HG03095 (cell line): ENCODE measurements around the gene HIP1R.

Source experiments
- ATAC-seq: cut with Tn5 transposase; IDR thresholded peaks from one replicate; pipeline ENCODE4 v1.9.1; 2021; ENCODE audit warnings: moderate library complexity; ENCODE audit not compliant: unreplicated experiment

HIP1R gene

DNA sequence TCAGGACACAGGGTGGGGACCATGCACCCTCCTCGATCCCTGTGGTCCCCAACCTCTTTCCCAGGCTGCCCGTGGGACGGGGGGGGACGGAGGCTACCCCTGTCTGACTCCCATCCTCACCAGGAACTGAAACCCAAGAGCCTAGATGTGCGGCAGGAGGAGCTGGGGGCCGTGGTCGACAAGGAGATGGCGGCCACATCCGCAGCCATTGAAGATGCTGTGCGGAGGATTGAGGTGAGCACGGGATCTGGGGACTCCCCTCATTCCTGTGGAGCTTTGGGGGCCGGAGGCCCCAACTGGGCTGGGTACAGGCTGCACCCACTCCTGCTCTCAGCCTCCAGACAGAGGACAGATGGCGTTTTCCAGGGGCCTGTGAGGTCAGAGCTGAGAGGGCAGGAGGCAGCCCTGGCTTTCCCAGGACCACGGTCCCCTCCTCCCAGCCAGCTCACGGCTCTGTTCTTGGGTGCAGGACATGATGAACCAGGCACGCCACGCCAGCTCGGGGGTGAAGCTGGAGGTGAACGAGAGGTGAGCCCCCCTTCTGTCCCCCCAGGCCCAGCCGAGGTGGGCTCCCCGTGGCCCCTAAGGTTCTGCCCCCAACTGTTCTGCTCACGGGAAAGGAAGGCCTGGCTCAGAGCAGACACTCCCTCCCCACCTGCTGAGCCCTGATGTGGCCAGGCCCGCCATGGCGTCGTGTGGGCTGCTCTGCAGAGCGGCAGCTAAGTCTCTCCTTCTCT is 24.2 kb downstream of the HIP1R start:
- no peak for ATAC-seq

DNA sequence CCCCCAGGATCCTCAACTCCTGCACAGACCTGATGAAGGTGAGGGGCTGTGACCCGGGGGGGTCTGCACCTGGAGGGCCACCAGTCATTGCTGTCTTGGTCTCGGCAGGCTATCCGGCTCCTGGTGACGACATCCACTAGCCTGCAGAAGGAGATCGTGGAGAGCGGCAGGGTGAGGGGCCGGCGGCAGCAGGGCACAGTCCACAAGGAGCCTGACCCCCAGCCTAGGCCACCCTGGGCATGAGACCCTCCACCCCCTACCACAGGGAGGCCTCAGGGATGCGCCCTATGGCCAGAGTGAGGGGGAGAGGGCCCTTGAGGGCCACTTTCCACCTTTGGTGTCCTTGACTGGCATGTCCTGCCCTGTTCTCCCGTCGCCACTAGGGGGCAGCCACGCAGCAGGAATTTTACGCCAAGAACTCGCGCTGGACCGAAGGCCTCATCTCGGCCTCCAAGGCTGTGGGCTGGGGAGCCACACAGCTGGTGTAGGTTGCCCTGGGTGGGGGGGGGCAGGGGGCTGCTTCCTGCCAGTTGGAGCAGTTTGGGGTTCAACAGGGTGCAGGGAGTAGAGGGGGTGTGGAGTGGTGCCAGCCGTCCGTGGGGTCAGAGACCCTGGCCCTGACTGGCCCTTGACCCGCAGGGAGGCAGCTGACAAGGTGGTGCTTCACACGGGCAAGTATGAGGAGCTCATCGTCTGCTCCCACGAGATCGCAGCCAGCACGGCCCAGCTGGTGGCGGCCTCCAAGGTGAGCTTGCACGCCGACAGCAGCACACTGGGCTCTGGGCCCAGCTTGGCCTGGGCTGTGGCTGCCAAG is 25.0 kb downstream of the HIP1R start:
- no peak for ATAC-seq

DNA sequence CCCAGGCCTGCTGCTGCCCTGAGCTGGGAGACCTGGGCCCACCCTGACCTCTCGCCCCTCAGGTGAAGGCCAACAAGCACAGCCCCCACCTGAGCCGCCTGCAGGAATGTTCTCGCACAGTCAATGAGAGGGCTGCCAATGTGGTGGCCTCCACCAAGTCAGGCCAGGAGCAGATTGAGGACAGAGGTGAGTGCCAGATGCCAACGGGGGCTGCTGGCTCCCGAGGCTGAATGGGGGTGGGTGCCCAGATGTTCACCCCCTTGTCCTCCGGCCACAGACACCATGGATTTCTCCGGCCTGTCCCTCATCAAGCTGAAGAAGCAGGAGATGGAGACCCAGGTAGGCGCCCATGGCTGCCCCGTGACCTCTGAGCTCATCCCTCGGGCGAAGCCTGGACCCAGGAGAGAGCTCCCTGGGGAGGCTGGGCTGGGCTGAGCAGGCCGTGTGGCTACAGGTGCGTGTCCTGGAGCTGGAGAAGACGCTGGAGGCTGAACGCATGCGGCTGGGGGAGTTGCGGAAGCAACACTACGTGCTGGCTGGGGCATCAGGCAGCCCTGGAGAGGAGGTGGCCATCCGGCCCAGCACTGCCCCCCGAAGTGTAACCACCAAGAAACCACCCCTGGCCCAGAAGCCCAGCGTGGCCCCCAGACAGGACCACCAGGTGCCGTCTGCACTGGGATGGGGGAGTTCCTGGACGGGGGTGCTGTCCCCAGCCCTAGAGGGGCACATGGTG is 25.8 kb downstream of the HIP1R start:
- no peak for ATAC-seq

DNA sequence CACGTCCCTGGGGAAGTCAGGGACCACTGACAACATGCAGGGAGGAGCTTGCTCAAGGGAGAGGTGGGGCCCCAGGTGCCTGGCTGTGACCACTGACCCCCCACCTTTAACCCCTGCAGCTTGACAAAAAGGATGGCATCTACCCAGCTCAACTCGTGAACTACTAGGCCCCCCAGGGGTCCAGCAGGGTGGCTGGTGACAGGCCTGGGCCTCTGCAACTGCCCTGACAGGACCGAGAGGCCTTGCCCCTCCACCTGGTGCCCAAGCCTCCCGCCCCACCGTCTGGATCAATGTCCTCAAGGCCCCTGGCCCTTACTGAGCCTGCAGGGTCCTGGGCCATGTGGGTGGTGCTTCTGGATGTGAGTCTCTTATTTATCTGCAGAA is 26.3 kb downstream of the HIP1R start:
- ATAC-seq = no peak

DNA sequence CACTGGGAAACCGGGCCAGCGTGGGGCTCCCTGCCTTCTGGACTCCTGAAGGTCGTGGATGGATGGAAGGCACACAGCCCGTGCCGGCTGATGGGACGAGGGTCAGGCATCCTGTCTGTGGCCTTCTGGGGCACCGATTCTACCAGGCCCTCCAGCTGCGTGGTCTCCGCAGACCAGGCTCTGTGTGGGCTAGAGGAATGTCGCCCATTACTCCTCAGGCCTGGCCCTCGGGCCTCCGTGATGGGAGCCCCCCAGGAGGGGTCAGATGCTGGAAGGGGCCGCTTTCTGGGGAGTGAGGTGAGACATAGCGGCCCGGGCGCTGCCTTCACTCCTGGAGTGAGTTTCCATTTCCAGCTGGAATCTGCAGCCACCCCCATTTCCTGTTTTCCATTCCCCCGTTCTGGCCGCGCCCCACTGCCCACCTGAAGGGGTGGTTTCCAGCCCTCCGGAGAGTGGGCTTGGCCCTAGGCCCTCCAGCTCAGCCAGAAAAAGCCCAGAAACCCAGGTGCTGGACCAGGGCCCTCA is 26.9 kb downstream of the HIP1R start:
- ATAC-seq = no peak

DNA sequence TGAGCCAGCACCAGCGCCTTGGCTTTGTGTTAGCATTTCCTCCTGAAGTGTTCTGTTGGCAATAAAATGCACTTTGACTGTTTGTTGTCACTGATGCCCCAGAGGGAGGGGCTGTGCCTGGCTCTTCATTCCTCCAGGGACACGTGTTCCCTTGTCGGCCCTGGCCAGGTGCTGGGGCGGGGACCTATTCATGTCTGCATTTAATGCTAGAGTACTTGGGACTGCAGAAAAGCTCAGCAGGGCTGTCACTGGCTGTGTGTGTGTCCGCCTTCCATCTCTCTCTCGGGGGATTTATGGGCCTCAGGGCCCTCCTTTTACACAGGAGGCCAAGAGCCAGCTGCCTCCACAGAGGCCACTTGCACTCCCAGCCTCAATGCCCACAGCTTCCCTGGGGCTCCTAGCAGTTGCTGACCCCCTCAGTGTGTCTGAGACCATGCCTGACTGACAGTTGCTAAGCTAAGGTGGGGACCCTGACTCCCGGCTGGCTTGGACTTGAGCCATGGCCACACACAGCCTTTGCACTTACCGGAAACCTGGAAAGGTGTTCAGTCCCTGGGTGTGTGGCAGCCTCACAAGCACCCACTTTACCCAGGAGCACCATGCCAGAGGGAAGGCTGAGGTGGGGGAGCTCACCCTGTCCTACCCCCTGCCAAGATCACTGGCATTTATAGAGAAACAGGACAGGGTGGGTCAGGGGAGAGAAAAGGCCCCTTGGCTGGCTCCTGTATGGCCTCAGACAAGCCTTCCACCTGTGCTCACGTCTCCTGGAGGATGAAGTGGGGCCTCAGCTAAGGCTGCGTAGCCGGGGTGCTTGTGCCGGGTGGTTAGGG is 27.8 kb downstream of the HIP1R start:
- no peak for ATAC-seq

DNA sequence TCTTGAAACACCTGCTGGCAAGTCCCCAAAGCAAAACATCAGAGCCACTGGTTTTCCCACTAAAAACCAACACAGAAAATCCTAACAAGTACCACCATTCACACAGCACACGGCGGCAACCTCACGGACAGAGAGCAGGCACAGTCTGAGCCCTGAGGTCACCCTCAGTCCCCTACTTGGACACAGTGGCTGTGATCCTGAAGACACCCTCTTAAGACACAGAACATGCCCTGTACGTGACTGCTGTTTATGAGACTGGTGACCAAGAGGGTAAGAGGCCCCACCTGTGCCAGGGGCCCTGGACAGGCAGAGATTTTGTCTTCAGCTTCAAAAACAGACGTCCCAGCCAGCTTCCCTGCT is 29.6 kb downstream of the HIP1R start:
- ATAC-seq = no peak

DNA sequence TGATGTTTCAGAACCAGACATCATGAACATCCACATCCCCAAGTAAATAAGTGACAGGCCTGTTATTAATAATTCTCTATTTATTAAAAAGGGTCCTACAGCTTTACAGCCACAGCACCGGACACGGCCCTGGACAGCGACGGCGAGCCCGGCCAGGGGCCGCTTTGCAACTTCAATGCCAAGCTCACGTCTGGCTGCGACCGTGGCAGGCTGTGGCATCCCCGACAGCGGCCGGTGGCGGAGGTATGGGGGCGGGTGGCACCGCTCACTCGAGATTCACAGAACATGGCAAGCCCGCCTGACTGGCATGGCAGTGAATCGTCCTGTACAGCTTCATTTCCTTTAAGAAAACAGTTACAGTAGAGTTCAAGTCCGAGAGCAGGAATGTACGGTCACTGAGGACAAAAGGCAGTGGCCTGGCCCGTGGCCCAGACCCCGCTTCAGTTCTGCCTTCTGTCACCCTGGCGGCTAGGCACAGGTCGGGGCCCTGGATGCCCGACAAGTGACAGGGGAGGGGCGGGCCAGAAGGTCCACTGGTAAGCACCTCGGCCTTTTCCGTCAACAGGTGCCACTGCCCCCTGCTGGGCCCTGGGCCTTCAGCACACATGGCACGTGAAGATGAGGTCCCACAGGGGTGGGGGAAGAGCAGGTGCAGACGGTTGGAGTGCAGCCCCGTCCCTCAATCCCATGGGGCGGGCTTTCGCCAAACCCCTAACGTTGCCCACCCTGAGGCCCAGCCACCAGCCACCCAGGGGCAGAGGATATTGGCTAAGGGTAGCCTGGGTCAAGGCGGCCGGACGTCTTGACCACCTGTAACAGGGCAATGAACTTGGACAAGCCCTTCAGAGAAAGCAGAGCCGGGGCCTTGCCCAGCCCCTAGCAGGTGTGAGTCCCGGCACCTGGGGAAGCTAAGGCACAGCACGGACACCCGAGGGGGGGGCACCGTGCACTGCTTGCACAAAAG is 30.3 kb downstream of the HIP1R start:
- no peak for ATAC-seq

DNA sequence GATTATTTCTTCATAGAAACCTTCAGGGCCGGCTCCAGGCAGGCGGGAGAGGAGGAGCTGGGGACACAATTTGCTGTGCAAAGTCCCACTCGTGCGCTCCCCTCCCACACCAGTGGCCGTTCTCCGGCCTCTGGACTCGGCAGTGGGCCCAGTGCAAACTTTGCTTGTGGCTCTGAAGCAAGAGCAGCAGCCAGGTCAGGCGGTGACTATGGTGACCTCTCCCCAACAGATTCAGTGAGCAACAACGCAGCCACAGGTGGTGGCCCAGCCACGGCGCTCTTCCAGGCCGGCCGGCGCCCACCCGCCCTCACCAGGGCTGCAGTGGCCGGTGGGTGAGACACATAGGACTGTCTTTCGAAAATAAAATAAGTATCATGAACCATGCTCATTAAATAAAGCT is 31.1 kb downstream of the HIP1R start:
- ATAC-seq = no peak

DNA sequence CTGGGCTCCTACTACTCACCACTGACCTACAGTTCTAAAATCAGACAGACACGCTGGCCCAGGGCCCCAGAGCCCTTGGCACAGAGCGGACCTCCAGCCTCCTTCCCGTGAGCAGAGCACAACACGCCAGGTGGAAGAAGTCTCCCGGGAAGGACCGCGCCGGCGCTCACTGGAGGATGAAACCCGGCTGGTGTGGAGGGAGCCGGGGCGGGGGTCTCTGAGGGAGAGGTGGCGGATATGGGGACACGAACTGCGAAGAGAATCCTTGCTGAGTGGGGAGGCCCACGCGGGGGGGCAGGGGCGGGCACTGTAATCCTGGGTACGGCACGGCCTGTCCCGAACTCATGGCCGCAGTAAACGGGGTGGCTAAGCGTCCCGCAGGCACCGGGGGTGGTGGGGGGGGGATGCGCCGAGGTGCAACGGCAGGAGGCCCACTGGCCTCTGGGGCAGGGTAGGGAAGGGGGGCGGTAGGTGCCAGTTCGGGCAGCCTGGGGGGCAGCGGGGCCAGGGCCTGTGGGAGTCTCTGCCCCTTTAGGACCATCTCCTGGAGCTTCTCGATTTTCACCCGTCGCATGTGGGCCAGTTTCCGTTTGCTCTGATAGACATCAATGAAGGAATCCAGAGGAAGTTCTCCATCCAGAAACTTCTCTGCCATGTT is 31.8 kb downstream of the HIP1R start:
- no peak for ATAC-seq

DNA sequence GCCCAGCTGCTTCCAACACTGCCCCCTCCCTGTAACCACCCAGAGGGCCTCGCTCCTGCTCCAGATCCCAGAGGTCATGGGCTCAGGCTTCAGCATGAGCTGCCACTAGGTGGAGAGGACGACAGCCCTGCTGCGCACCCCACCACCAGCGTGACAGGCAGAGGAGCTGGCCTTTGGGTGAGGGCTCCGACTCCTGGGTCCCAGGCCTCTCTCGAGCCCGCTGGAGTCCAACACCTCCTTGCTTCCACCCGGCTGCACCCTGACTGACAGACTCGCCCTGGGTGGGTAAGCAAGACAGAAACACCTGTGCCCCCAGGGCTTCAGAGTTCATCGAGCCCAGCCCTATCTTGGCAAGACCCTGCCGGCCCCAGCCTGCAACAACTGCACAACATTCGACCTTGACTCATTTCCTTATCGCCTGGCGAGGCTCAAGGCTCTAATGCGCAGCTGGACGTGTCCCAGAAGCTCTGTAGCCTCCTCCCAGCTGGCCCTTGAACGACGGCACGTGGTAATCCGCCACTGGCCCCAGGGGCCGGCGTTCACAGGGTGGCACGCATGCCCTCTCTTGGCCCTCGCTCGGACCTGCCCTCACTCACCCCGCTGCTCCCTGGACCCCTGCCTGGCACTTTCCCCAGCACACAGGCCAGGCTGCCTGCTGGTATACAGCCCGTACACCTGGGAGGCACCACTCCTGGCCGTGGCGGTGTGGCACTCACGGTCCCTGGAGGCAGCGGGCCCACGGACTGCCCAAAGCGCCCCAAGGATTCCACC is 32.6 kb downstream of the HIP1R start:
- ATAC-seq = no peak

DNA sequence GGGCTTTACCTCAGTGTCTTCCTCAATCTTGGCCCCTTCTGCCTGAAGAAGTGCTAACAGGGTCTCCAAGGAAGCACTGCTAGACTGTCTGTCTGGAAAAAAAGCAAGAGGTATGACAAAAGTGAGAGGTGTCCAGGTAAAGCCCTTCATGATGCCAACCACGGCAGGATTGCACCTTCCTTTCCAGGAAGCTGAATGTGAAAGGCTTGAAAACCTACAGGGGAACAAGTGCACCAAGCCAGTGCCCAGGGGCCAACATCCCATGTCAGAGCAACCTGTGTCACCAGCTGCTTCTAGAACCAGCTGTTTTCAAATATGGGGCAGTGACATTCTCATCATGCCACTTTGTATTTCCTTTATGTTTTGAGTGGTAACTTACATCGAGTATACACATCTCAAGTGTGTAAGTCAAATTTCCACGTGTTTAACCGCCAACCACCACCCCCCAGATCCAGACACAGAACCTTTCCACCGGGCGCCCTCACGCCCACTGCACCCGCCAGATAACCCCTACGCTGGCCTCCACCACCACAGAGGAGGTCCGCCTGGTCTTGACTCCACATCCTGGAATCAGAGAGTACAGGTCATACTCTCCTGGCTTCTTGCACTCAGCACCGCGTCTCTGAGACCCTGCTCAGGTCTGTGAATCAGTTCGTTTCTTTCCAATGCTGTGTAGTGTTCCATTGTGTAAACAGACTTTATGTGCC is 33.4 kb downstream of the HIP1R start:
- no peak for ATAC-seq

DNA sequence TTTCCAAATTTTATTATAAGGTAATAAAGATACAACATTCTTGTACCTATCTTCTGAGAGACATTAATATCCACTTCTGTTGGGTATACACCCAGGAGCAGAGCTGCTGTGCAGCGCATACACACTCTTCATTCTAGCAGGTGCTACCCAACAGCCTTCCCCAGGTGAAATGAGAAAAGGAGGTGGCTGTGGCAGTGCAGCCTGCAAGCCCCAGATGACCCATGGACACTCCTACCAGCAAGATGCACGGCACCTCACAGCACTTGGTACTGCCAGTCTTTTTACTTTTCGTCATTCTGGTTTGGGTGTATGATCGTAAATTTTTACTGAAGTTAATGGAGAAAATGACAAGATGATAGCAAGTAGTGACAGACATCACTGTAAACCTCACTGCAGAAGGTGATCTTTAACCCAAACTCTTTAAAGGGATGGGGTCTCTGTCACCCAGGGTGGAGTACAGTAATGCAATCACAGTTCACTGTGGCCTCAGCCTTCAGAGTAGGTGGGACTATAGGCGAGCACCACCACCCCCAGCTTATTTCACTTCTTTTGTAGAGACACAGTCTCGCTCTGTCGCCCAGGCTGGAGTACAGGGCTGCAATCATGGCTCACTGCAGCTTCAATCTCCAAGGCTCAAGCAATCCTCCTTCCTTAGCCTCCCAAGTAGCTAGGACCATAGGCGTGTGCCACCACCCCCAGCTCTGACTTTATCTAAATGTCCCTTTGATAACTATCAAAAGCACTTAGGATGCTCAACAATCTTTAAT is 34.1 kb downstream of the HIP1R start:
- no peak for ATAC-seq

DNA sequence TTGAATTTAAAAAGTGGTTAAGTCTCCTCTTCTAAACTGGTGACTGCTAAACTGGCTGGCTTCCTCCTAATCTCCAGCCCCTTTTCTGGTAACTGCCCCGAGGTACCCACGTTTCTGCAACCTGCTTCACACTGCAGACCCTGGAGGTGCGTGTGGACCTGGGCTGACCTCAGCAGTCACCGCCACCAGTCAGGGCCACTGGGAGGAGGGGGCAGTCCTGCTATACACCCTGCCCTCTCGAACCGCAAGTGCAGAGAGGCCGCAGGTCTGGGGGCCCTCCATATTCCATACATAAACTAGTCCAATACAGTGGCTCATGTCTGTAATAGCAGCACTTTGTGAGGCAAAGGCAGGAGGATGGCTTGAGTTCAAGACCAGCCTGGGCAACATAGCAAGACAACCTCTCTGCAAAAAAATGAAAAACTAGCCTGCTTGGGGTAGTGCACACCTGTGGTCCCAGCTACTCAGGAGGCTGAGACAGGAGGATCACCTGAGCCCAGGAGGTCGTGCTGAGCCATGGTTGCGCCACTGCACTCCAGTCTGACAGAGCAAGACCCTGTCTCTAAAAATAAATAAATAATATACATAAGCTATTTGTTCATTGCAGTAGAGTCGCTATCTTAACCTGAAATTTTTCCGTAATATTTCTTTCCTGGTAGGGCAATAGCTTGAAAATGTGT is 35.0 kb downstream of the HIP1R start:
- ATAC-seq = no peak

DNA sequence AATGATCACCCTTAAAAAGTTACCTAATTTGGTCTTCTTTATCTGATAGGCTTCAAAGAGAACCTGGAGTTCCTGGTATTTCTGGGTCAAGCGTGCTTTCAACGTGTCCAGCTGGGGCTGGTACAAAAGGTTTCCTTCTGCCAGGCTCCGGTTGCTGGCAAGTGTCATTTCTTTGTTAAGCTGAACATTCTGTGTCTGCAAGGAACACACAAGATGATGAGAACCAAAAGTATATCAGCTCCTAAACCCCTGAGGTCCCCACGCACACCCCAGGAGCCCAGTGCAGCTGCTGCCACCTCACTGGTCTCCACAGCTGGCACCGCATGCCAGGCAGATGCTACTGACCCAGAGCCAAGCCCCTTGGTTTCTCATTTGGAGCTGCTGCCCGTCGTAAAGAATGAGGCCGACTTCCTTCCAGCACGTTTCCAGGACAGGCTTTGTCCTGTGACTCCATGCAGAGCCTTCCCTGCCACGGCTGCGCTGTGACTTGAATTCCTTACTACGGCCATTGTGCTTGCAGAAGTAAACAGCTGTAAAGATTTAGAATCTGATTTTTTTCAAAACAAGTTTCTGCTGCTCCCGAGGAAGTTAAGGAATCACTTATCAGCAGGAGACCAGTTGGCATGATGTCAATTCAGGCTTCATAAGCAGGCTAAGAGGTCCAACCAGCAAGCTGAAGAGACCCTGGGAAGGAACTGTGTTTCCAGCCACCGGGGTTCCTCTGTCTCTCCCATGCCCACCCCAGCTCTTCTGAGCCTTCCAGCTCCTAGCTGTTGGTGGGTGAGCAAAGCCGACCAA is 35.8 kb downstream of the HIP1R start:
- ATAC-seq = no peak
